Muscle of back (tissue), 11 donors: ENCODE results near the gene UNCX. TPM values are rescaled to one million over a fixed set of nuclear protein-coding genes. Genes with fewer than 3 reads are reported as not detected.

Source experiments
- DNase-seq, 3 donors: peaks; one replicate each; pipeline versions ENCODE4 v3.0.0 to v3.0.0-alpha.2; 2013
- polyA plus RNA-seq, 10 donors: library from polyadenylated mRNA; unstranded; fragments of 120-200 nt; gene quantifications; one replicate each; pipeline ENCODE4 v1.2.1, GENCODE V29; 2013; ENCODE audit not compliant: insufficient read length in 10 of 10

The UNCX gene
- polyA plus RNA-seq, 10 donors, result 0.09 to 0.46 (median 0.26) TPM; not detected in 7

GRCh38 chr7:1214516-1214915 is 18.2 kb upstream of the UNCX start:
- no peak for DNase-seq

GRCh38 chr7:1218541-1219165 is 14.0 kb upstream of the UNCX start:
- DNase-seq, result no peak

GRCh38 chr7:1219498-1219897 is 13.2 kb upstream of the UNCX start:
- no peak for DNase-seq

GRCh38 chr7:1220000-1220726 is 12.5 kb upstream of the UNCX start:
- no peak for DNase-seq

- DNase-seq, result no peak
Measured at GRCh38 chr7:1220977-1221745, 11.5 kb upstream of the UNCX start.

- DNase-seq, result peak in 1 of 3 donors; percentile 4
Measured at GRCh38 chr7:1223196-1223981, 9.3 kb upstream of the UNCX start.

- DNase-seq, result peak in 2 of 3 donors; percentile 40 to 59
Measured at GRCh38 chr7:1224086-1224716, 8.5 kb upstream of the UNCX start.

- no peak for DNase-seq
Measured at GRCh38 chr7:1225030-1225429, 7.6 kb upstream of the UNCX start.

- DNase-seq, result peak in 1 of 3 donors; percentile 58
Measured at GRCh38 chr7:1225441-1226185, 7.1 kb upstream of the UNCX start.

- peak in 1 of 3 donors; percentile 11 for DNase-seq
Measured at GRCh38 chr7:1226186-1226901, 6.3 kb upstream of the UNCX start.

GRCh38 chr7:1227071-1227804 is 5.4 kb upstream of the UNCX start:
- no peak for DNase-seq

- DNase-seq, result peak in 1 of 3 donors; percentile 11
Measured at GRCh38 chr7:1227814-1228544, 4.7 kb upstream of the UNCX start.

- peak in 1 of 3 donors; percentile 48 for DNase-seq
Measured at GRCh38 chr7:1228545-1229201, 4.0 kb upstream of the UNCX start.

- peak in 1 of 3 donors; percentile 29 for DNase-seq
Measured at GRCh38 chr7:1229202-1229947, 3.3 kb upstream of the UNCX start.

GRCh38 chr7:1229956-1230355 is 2.7 kb upstream of the UNCX start:
- DNase-seq, result no peak

GRCh38 chr7:1230411-1231213 is 2.1 kb upstream of the UNCX start:
- DNase-seq, result no peak
